Forelimb muscle (tissue), 1 donor: Measurements from ENCODE around the gene NCOA3. TPM values are rescaled to one million over a fixed set of nuclear protein-coding genes. Genes with fewer than 3 reads are reported as not detected.

Experiments
- DNase-seq: peaks from one replicate; pipeline ENCODE4 v3.0.0-alpha.2; 2013; ENCODE audit warnings: low read depth
- polyA plus RNA-seq: library from polyadenylated mRNA; unstranded; fragments of 120-200 nt; gene quantifications from one replicate; pipeline ENCODE4 v1.2.1, GENCODE V29; 2013; ENCODE audit not compliant: insufficient read length

NCOA3 gene
- polyA plus RNA-seq, 1 donor: 12.9 TPM

GRCh38 chr20:47677635-47678453 lies 176.2 kb downstream of the NCOA3 start:
- no peak for DNase-seq

GRCh38 chr20:47678536-47678935 lies 176.8 kb downstream of the NCOA3 start:
- no peak for DNase-seq

- DNase-seq: no peak
Observed at GRCh38 chr20:47679462-47679861, 177.8 kb downstream of the NCOA3 start.

- no peak for DNase-seq
Observed at GRCh38 chr20:47680804-47681529, 179.3 kb downstream of the NCOA3 start.

GRCh38 chr20:47682028-47682783 lies 180.5 kb downstream of the NCOA3 start:
- DNase-seq: peak; percentile 29

- no peak for DNase-seq
Observed at GRCh38 chr20:47682916-47683315, 181.2 kb downstream of the NCOA3 start.

GRCh38 chr20:47684306-47685080 lies 182.8 kb downstream of the NCOA3 start:
- DNase-seq: no peak

- no peak for DNase-seq
Observed at GRCh38 chr20:47686545-47686944, 184.9 kb downstream of the NCOA3 start.

GRCh38 chr20:47687095-47687987 lies 185.7 kb downstream of the NCOA3 start:
- no peak for DNase-seq

- DNase-seq: no peak
Observed at GRCh38 chr20:47688385-47689381, 187.0 kb downstream of the NCOA3 start.

GRCh38 chr20:47689731-47690130 lies 188.0 kb downstream of the NCOA3 start:
- DNase-seq: no peak

- no peak for DNase-seq
Observed at GRCh38 chr20:47691625-47692024, 189.9 kb downstream of the NCOA3 start.

- DNase-seq: no peak
Observed at GRCh38 chr20:47694021-47694818, 192.5 kb downstream of the NCOA3 start.

- no peak for DNase-seq
Observed at GRCh38 chr20:47696856-47697255, 195.2 kb downstream of the NCOA3 start.

GRCh38 chr20:47698142-47698541 lies 196.5 kb downstream of the NCOA3 start:
- no peak for DNase-seq

GRCh38 chr20:47699818-47700217 lies 198.1 kb downstream of the NCOA3 start:
- DNase-seq: no peak

- DNase-seq: no peak
Observed at GRCh38 chr20:47700327-47700726, 198.6 kb downstream of the NCOA3 start.

GRCh38 chr20:47701612-47702011 lies 199.9 kb downstream of the NCOA3 start:
- DNase-seq: no peak
